Measurements from ENCODE around the gene ARHGAP11A. TPM values are rescaled to one million over a fixed set of nuclear protein-coding genes. Genes with fewer than 3 reads are reported as not detected.

ARHGAP11A gene
- total and polyA plus RNA-seq, 9 donors: 10.6 to 28.7 (median 17.7) TPM

DNA sequence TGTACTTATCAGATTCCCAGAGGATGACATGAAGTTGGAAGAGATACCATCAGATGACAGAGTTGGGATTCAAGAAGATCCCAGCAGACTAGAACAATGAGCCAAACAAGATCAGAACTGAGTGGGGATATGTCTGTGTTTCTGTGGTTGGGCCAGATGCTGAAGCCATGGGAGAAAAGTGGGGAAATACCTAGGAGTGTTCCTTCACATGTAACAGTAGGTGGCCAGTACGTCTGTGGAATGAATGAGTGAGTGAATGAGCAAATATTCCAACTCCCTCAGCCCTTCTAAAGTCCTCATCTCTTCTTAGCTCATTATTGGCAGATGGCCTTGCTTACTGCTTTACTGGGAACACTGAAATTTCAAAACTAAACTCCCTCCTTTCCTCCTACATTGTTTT lies 70.3 kb downstream of the ARHGAP11A start:
- H3K9me3 ChIP-seq (replicated peaks; ENCODE audit: control insufficient read depth, low read depth, low read length): no peaks in the 10 kb centered on the region
- no CpG with 5 or more reads among the region's 1 CpG for WGBS (ENCODE audit: insufficient coverage)
- DNase-seq: peak; percentile 81

DNA sequence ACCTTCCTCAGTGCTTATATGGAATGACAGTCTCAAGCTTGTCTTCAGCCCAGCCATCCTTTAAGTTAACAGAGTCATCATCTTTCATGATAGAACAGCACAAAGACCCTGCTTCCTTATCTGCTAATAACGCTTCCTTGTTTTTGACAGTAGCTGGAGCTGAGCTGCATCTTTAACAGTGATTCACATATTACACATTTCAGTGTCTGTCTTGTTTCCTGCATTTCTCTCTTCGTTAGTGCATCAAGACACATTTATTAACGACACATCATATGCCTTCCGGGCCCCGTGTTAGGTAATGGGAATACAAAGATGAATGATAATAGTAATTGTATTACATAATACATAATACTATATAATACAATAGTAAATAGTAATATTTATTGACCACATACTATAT lies 72.3 kb downstream of the ARHGAP11A start:
- H3K4me3 ChIP-seq (ENCODE audit: low read length): no peak overlapping the region
- 75% methylated on average over 1 of the region's 5 CpGs for WGBS (ENCODE audit: insufficient coverage)
- DNase-seq: no peak
- no peaks in the 10 kb centered on the region for H3K27me3 ChIP-seq (ENCODE audit: control insufficient read depth, insufficient read depth, low read length)
- no peak overlapping the region for H3K27ac ChIP-seq (ENCODE audit: low read length)
- no peaks in the 10 kb centered on the region for H3K9me3 ChIP-seq (replicated peaks; ENCODE audit: control insufficient read depth, low read depth, low read length)
- H3K4me1 ChIP-seq (ENCODE audit: control insufficient read depth, insufficient read depth, low read length): no peaks in the 10 kb centered on the region
- no peaks in the 10 kb centered on the region for H3K36me3 ChIP-seq (ENCODE audit: control insufficient read depth, insufficient read depth, low read length)

More for the DNA sequence above, 70.3 kb downstream of the ARHGAP11A start:
- Histone ChIP-seq H3K4me1 (ENCODE audit: control insufficient read depth, insufficient read depth, low read length) (no peaks in the 10 kb centered on the region), H3K36me3 (ENCODE audit: control insufficient read depth, insufficient read depth, low read length) (no peaks in the 10 kb centered on the region), H3K4me3 (ENCODE audit: low read length) (no peak overlapping the region), H3K27me3 (ENCODE audit: control insufficient read depth, insufficient read depth, low read length) (no peaks in the 10 kb centered on the region), H3K27ac (ENCODE audit: low read length) (no peak overlapping the region)

- no CpG with 5 or more reads among the region's 2 CpGs for WGBS (ENCODE audit: insufficient coverage)
- H3K4me1 ChIP-seq (ENCODE audit: control insufficient read depth, insufficient read depth, low read length): no peaks in the 10 kb centered on the region
- no peaks in the 10 kb centered on the region for H3K9me3 ChIP-seq (replicated peaks; ENCODE audit: control insufficient read depth, low read depth, low read length)
These were observed 72.9 kb downstream of the ARHGAP11A start for GRCh38 chr15:32688151-32688639.

More at GRCh38 chr15:32688151-32688639, 72.9 kb downstream of the ARHGAP11A start:
- H3K27me3 ChIP-seq (ENCODE audit: control insufficient read depth, insufficient read depth, low read length): no peaks in the 10 kb centered on the region
- no peak for DNase-seq
- H3K4me3 ChIP-seq (ENCODE audit: low read length): no peak overlapping the region
- no peaks in the 10 kb centered on the region for H3K36me3 ChIP-seq (ENCODE audit: control insufficient read depth, insufficient read depth, low read length)
- no peak overlapping the region for H3K27ac ChIP-seq (ENCODE audit: low read length)

Other genes with a start within 250 kb of the ARHGAP11A start
- 0.75 TPM for gene GOLGA8K, start 212.2 kb upstream of the ARHGAP11A start, total RNA-seq
- gene GOLGA8K, start 212.2 kb upstream of the ARHGAP11A start, polyA plus RNA-seq (ENCODE audit: insufficient read depth in 1 of 8, insufficient read length in 8 of 8, low replicate concordance in 1 of 8): 1 to 10 TPM in 3 of 8 donors, under 1 TPM in 5; 0.43 to 3.6 (median 0.89) TPM
- 1.4 TPM for gene GOLGA8O, start 159.9 kb upstream of the ARHGAP11A start, total RNA-seq
- under 1 TPM in 4 of 8 donors, not detected in 4; 0.20 to 0.68 (median 0.33) TPM for gene GOLGA8O, start 159.9 kb upstream of the ARHGAP11A start, polyA plus RNA-seq (ENCODE audit: insufficient read depth in 1 of 8, insufficient read length in 8 of 8, low replicate concordance in 1 of 8)
- 9.2 TPM for gene GOLGA8N, start 22.0 kb upstream of the ARHGAP11A start, total RNA-seq
- gene GOLGA8N, start 22.0 kb upstream of the ARHGAP11A start, polyA plus RNA-seq (ENCODE audit: insufficient read depth in 1 of 8, insufficient read length in 8 of 8, low replicate concordance in 1 of 8): 10 to 100 TPM; 10.5 to 31.8 (median 17.7) TPM
- gene SCG5, start 26.2 kb downstream of the ARHGAP11A start, total RNA-seq: 20.0 TPM
- 10 to 100 TPM in 7 of 8 donors, 1 to 10 TPM in 1; 8.0 to 25.9 (median 12.6) TPM for gene SCG5, start 26.2 kb downstream of the ARHGAP11A start, polyA plus RNA-seq (ENCODE audit: insufficient read depth in 1 of 8, insufficient read length in 8 of 8, low replicate concordance in 1 of 8)
- 1.3 TPM for gene GREM1, start 102.5 kb downstream of the ARHGAP11A start, total RNA-seq
- 1 to 10 TPM in 7 of 8 donors, under 1 TPM in 1; 0.98 to 5.5 (median 3.9) TPM for gene GREM1, start 102.5 kb downstream of the ARHGAP11A start, polyA plus RNA-seq (ENCODE audit: insufficient read depth in 1 of 8, insufficient read length in 8 of 8, low replicate concordance in 1 of 8)